Measurements from ENCODE around the gene OR10R2. TPM values are rescaled to one million over a fixed set of nuclear protein-coding genes. Genes with fewer than 3 reads are reported as not detected.

Gene OR10R2
- polyA plus RNA-seq, 1 donor from 2014 or later, result not detected

DNA sequence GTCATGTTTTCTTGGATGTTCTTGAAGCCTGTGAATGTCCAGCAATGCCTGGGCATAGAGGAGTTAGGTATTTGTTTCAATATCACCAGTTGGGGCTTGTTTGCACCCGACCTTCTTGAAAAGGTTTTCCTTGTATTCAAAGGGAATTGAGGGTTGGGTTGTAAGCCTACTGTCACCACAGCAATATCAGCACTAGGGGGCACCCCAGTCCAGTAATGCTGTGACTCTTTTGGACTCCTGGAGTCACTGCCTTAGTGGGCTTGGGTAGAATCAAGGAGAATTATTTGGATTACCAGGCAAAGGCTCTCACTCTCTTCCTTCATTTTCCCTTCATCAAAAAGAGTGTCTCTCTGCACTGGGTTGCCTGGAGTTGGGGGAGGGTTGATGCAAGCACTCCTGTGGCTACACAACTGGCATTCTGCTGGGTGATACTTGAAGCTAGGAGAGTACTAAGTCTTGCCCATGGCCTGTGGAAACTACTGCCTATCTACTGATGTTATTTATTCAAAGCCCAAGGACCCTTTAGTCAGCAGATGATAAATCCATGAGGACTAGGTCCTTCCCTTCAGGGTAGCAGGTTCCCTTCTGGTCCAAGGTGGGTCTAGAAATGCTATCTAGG, 34.5 kb downstream of the OR10R2 start:
- peaks cover 5% of the 10 kb centered on the region for H3K36me3 Mint-ChIP-seq
- peaks cover 0 to 1% (median 0%) of the 10 kb centered on the region in 3 donors for H3K4me1 Mint-ChIP-seq
- no peak overlapping the region for H3K27ac Mint-ChIP-seq
- H3K27me3 Mint-ChIP-seq, result peaks cover 11% of the 10 kb centered on the region
- peaks cover 0 to 7% (median 5%) of the 10 kb centered on the region in 3 donors for H3K9me3 Mint-ChIP-seq
- no peak overlapping the region for H3K4me3 Mint-ChIP-seq

GRCh38 chr1:158507511-158507910, 35.5 kb downstream of the OR10R2 start:
- H3K4me3 Mint-ChIP-seq, result no peak overlapping the region
- peaks cover 0 to 1% (median 0%) of the 10 kb centered on the region in 3 donors for H3K4me1 Mint-ChIP-seq
- H3K36me3 Mint-ChIP-seq, result peaks cover 5% of the 10 kb centered on the region
- H3K27me3 Mint-ChIP-seq, result peaks cover 10% of the 10 kb centered on the region
- peaks cover 0 to 3% (median 0%) of the 10 kb centered on the region in 3 donors for H3K9me3 Mint-ChIP-seq
- no peak overlapping the region for H3K27ac Mint-ChIP-seq

DNA sequence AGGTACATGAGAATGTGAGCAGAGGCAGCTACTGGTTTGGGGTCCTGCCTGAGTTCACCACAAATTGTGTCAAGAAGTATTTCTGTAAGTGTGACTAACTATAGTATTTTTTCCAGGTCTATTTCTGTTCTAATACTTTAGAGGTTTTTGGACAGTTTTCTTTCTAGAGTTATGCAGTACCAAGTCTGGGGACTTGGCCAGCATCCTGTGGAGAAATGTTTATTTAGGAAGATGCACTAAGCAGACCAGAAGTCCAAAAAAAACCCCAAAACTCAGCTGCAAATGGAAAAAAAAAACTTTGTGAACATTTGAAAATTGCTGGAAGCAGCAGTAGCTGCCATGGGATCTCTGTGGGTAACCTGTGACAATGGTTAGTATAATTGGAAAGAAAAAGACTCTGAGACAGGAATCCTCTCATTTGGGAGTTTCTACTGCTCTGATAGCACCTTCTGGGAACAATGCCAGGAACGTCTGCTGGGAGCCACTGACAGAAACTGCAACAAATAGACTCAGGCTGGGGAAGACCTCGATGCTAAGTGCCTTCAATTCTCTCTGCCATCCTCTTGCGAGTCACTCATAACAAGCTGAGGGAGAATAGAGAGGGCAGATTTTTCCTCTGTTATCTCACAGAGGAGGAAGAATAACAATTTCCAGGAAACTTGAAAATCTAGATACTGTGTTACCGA, 37.6 kb downstream of the OR10R2 start:
- no peak overlapping the region for H3K27ac Mint-ChIP-seq
- peaks cover 7% of the 10 kb centered on the region for H3K36me3 Mint-ChIP-seq
- H3K9me3 Mint-ChIP-seq, result no peaks in the 10 kb centered on the region
- peaks cover 9% of the 10 kb centered on the region for H3K27me3 Mint-ChIP-seq
- no peak overlapping the region for H3K4me3 Mint-ChIP-seq
- H3K4me1 Mint-ChIP-seq, result peaks cover 0 to 1% (median 0%) of the 10 kb centered on the region in 3 donors

- Mint-ChIP-seq H3K9me3 (no peaks in the 10 kb centered on the region), H3K4me3 (no peak overlapping the region), H3K27ac (no peak overlapping the region), H3K4me1 (no peaks in the 10 kb centered on the region), H3K27me3 (peaks cover 5% of the 10 kb centered on the region), H3K36me3 (peaks cover 2% of the 10 kb centered on the region)
Measured at GRCh38 chr1:158516966-158517365, 44.9 kb downstream of the OR10R2 start.

- H3K4me3 Mint-ChIP-seq, result no peak overlapping the region
- H3K27me3 Mint-ChIP-seq, result peaks cover 8% of the 10 kb centered on the region
- no peaks in the 10 kb centered on the region for H3K36me3 Mint-ChIP-seq
- no peak overlapping the region for H3K27ac Mint-ChIP-seq
- peaks cover 0 to 4% (median 0%) of the 10 kb centered on the region in 3 donors for H3K9me3 Mint-ChIP-seq
- H3K4me1 Mint-ChIP-seq, result no peaks in the 10 kb centered on the region
Measured at GRCh38 chr1:158520021-158520420, 48.0 kb downstream of the OR10R2 start.

DNA sequence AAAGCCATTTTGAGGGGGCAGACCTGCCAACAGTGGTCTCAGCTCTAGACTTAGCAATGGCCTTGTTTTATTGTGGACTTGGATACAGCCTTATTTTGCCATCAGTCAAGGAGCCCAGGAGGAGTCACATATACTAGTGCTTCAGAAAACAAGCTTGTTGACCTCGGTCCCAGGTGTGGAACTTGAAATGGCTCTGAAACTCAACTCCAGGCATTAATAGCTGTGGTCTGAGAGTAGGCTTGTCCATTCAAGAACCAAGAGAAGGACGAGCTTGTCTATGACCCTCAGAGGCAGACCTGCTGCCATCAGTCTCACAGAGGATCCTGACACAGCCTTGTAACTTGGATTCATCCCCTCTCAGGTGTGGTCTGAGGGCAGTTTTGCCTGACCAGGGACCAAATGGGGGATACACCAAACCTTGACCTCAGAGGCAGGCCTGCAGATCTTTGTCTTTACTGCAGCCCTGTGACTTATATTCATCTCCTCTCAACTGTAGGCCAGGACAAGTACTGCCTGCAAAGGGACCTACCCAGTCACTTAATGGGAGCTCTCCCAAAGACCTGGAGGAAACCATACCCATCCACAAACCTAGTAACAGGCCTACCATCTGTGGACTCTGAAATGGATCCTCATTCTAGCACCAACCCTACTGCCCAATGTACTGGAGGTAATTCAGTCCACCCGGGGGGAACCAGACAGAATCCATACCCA, 49.1 kb downstream of the OR10R2 start:
- H3K4me3 Mint-ChIP-seq, result no peak overlapping the region
- peaks cover 0 to 4% (median 0%) of the 10 kb centered on the region in 3 donors for H3K9me3 Mint-ChIP-seq
- H3K4me1 Mint-ChIP-seq, result no peaks in the 10 kb centered on the region
- H3K27me3 Mint-ChIP-seq, result peaks cover 8% of the 10 kb centered on the region
- H3K27ac Mint-ChIP-seq, result no peak overlapping the region
- no peaks in the 10 kb centered on the region for H3K36me3 Mint-ChIP-seq

DNA sequence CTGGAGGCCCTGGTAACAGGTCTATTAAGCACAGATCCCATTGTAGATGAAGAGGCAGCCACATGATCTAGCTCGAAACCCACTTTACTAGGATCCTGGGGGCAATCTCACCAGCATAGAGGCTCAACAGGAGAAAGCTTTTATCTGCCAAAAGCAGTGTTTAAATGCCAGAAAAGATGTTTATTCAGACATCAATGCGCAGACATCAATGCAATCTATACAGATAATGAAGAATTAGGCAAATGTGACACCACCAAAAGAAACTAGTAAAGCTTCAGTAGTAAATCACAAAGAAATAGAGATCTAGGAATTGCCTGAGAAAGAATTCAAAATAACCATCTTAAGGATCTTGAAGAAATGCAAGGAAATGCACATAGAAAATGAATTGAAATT, 49.6 kb downstream of the OR10R2 start:
- Mint-ChIP-seq H3K9me3 (peaks cover 0 to 7% (median 0%) of the 10 kb centered on the region in 3 donors), H3K4me1 (no peaks in the 10 kb centered on the region), H3K27ac (no peak overlapping the region), H3K36me3 (no peaks in the 10 kb centered on the region), H3K4me3 (no peak overlapping the region), H3K27me3 (peaks cover 8% of the 10 kb centered on the region)

DNA sequence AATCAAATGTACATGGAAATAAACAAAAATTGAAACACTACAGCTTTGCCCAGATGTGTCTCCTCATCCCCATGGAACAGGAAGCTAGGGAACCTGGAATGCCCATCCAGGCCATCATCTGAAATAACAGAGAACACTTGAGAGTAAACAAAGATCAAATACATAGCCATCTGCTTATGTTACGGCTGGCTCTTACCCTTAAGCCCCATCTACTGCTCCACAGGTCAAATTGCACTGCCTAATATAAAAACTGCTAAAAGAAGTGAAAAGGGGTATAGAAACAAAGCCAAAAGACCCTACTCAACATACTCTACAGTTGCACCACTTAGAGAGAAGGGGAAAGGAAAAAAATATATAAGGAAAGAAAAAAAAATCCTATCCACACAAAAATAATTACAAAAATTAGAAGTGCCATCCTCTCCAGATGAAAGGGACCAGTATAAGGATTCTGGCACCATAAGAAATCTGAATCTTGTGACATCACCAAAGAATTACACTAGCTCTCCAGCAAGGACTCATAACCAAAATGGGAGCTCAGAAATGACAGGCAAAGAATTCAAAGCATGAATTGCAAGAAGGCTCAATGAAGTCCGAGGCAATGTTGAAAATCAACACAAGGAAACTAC, 55.3 kb downstream of the OR10R2 start:
- Mint-ChIP-seq H3K27me3 (peaks cover 4% of the 10 kb centered on the region), H3K27ac (no peak overlapping the region), H3K4me1 (no peaks in the 10 kb centered on the region), H3K4me3 (no peak overlapping the region), H3K36me3 (no peaks in the 10 kb centered on the region), H3K9me3 (peaks cover 0 to 15% (median 1%) of the 10 kb centered on the region in 3 donors)

Other genes starting within 250 kb of the OR10R2 start
- 1.1 TPM for gene CD1A, start 217.8 kb upstream of the OR10R2 start, polyA plus RNA-seq
- 179 TPM for gene CD1C, start 182.3 kb upstream of the OR10R2 start, polyA plus RNA-seq
- not detected for gene CD1B, start 140.7 kb upstream of the OR10R2 start, polyA plus RNA-seq
- gene CD1E, start 118.3 kb upstream of the OR10R2 start, polyA plus RNA-seq, result not detected
- gene OR10T2, start 72.8 kb upstream of the OR10R2 start, polyA plus RNA-seq, result not detected
- gene OR10K2, start 46.0 kb upstream of the OR10R2 start, polyA plus RNA-seq, result not detected
- not detected for gene OR10K1, start 10.4 kb upstream of the OR10R2 start, polyA plus RNA-seq
- gene OR6Y1, start 82.2 kb downstream of the OR10R2 start, polyA plus RNA-seq, result not detected
- not detected for gene OR6P1, start 98.4 kb downstream of the OR10R2 start, polyA plus RNA-seq
- not detected for gene OR10X1, start 107.7 kb downstream of the OR10R2 start, polyA plus RNA-seq
- not detected for gene OR10Z1, start 133.0 kb downstream of the OR10R2 start, polyA plus RNA-seq
- gene SPTA1, start 214.5 kb downstream of the OR10R2 start, polyA plus RNA-seq, result not detected
- gene OR6K2, start 228.4 kb downstream of the OR10R2 start, polyA plus RNA-seq, result not detected
- not detected for gene OR6K3, start 248.5 kb downstream of the OR10R2 start, polyA plus RNA-seq

Measured in IgD-negative memory B cell (primary cell).